MM.1S (cell line): ENCODE measurements around the gene RB1.

Experiments used
- EZH2 ChIP-seq: fragments of 300-600 bp; sonication (generic); optimal IDR thresholded peaks from 2 replicates; pipeline ENCODE3; 2017; ENCODE audit warnings: low read depth, mild to moderate bottlenecking, antibody characterized with exemption, low read length, mixed read lengths
- EZH2phosphoT487 ChIP-seq: fragments of 300-600 bp; sonication (generic); IDR thresholded peaks from 2 replicates; pipeline ENCODE4 v1.6.1; 2018; ENCODE audit warnings: antibody characterized with exemption, low read length
- TF ChIP-seq, protein P1 (sequence below): fragments of 300-600 bp; sonication (generic); IDR thresholded peaks from 2 replicates; pipeline ENCODE4 v1.5.1; 2016; ENCODE audit warnings: antibody characterized with exemption, low read length, mixed read lengths

- TF ChIP-seq, protein P1, sequence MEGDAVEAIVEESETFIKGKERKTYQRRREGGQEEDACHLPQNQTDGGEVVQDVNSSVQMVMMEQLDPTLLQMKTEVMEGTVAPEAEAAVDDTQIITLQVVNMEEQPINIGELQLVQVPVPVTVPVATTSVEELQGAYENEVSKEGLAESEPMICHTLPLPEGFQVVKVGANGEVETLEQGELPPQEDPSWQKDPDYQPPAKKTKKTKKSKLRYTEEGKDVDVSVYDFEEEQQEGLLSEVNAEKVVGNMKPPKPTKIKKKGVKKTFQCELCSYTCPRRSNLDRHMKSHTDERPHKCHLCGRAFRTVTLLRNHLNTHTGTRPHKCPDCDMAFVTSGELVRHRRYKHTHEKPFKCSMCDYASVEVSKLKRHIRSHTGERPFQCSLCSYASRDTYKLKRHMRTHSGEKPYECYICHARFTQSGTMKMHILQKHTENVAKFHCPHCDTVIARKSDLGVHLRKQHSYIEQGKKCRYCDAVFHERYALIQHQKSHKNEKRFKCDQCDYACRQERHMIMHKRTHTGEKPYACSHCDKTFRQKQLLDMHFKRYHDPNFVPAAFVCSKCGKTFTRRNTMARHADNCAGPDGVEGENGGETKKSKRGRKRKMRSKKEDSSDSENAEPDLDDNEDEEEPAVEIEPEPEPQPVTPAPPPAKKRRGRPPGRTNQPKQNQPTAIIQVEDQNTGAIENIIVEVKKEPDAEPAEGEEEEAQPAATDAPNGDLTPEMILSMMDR, result no peak
- TF ChIP-seq EZH2phosphoT487 (no peak), EZH2 (no peak)
These were observed 207.1 kb downstream of the RB1 start for GRCh38 chr13:48510698-48511097.
